ENCODE data around the gene LLGL1.

The LLGL1 gene

GRCh38 chr17:18225121-18225641 lies at the start of gene LLGL1:
TSS of gene LLGL1 (plus strand) at chr17:18225635. CDS start at chr17:18225683, 48 bp downstream.
- DNase-seq: peak; percentile 95

DNA sequence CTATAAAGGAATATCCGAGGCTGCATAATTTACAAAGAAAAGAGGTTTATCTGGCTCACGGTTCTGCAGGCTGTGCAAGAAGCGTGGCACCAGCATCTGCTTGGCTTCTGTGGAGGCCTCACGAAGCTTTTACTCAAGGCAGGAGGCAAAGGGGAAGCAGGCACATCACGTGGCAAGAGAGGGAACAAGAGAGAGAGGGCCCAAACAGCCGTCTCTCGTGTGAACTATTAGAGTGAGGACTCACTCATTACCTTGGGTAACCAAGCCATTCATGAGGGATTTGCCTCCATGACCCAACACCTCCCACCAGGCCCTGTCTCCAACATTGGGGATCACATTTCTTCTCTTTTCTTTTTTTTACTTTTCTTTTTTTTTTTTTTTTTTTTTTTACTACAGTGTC lies 49.3 kb upstream of the LLGL1 start:
- DNase-seq: no peak

DNA sequence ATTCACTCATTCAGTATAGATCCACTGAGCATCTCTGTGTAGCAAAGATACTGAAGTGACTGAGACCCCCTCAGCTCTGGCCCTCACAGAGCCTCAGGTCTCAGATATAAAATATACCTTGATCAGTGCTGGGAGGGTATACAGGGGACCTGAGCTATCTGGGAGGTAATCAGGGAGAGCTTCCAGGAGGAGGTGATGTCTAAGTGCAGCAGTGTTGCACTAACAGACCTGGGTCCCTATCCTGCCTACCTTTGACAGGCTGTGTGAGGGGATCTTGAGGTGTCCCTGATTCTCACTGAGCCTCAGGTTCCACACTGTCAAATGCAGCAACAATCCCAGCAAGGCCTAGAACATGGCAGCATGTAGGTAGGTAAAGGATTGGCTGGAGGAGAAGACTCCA lies 48.3 kb upstream of the LLGL1 start:
- DNase-seq: no peak

DNA sequence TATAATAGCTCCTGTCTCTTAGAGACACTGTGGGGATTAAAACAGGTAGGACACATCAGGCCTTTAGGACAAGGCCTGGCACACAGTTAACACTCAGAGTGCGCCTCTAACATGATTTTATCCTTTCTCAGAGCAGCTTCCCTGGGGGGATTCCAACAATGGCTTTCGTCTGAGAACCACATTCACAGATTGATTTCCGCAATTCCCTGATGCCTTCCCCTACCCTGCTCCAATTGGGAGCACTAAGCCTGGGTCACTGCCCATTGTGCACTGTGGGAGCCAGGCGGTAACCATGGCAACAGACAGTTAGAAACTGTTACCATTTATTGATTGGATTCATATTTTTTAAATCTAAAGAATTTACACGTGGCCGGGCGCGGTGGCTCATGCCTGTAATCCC lies 47.7 kb upstream of the LLGL1 start:
- DNase-seq: no peak

DNA sequence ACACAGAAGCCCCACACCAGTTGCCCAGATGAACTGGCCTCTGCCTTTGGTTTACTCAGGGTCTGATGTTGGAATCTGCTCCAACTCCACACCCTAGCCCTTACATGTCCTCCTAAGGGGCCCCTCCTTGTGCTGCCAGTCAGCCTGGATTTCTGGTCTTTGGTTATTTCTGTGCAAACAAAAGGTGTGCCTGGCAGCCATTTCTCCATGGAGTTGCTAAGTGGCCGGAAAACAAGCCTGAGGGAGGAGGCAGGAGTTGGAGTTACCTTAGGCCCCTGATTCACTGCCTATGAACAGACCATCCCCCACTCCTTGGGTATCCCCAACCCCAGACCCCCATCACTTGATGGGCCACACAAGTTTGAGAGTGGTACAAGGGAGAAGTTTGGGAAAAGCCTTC lies 46.2 kb upstream of the LLGL1 start:
- DNase-seq: no peak

DNA sequence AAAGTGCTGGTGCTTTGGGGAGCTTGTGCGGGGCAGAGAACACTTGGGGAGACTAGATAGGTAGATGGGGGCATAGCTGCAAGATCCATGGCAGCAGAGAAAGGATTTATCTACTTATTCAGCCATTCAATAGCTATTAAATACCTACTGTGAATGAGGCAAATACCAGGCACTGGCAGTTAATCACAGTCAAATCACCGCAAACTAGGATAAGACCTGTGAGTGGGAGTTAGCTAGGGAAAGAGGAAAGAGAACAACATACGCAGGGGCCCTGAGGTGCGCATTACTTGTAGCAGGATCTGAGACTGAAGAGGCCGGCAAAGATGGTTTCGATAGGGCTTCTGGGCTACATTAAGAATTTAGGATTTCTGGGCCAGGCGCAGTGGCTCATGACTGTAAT lies 45.6 kb upstream of the LLGL1 start:
- no peak for DNase-seq

- peak; percentile 64 for DNase-seq
Measured at GRCh38 chr17:18181358-18181757, 44.1 kb upstream of the LLGL1 start.

DNA sequence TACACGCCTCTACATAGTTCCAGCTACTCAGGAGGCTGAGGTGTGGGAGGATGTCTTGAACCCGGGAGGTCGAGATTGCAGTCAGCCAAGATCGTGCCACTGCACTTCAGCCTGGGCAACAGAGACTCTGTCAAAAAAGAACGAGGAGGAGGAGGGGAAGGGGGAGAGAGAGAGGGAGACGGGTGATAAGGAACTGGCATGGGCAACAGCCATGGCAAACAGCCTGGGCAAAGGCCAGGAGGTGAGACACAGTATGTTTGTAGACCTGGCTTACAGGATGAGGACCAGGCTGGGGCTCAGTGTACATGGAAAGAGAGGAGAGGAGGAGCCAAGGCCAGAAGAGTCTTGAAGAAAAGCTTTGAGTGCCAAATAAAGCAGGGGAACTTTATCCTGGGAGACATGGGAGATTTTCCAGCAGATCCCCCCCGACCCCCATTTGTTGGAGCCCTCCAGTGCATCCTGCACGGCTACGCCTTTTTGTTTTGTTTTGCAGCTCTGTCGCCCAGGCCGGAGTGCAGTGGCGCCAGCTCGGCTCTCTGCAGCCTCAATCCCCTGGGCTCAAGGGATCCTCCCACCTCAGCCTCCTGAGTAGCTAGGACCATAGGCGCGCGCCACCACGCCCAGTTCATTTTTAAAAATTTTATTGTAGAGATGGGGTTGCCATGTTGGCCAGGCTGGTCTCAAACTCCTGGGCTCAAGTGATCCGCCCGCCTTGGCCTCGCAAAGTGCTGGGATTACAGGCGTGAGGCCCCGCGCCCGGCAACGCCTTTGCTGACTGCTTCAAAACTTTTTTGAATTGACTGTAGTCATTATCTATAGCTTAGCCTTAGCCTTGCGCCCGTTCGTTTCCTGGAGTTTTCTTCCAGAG lies 43.1 kb upstream of the LLGL1 start:
- DNase-seq: no peak

- DNase-seq: peak; percentile 84
Measured at GRCh38 chr17:18182978-18183333, 42.5 kb upstream of the LLGL1 start.

- peak; percentile 96 for DNase-seq
Measured at GRCh38 chr17:18183334-18184142, 41.9 kb upstream of the LLGL1 start, which contains the start of gene ALKBH5. TSS of gene ALKBH5 (plus strand) at chr17:18183828. CDS start at chr17:18184244, 416 bp downstream.

DNA sequence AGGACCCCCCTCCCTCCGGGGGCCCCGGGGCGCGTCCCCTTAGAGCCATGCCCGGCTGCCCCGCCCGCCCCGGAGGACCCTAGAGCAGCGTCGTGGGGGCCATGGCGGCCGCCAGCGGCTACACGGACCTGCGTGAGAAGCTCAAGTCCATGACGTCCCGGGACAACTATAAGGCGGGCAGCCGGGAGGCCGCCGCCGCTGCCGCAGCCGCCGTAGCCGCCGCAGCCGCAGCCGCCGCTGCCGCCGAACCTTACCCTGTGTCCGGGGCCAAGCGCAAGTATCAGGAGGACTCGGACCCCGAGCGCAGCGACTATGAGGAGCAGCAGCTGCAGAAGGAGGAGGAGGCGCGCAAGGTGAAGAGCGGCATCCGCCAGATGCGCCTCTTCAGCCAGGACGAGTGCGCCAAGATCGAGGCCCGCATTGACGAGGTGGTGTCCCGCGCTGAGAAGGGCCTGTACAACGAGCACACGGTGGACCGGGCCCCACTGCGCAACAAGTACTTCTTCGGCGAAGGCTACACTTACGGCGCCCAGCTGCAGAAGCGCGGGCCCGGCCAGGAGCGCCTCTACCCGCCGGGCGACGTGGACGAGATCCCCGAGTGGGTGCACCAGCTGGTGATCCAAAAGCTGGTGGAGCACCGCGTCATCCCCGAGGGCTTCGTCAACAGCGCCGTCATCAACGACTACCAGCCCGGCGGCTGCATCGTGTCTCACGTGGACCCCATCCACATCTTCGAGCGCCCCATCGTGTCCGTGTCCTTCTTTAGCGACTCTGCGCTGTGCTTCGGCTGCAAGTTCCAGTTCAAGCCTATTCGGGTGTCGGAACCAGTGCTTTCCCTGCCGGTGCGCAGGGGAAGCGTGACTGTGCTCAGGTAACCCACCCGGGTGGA lies 41.0 kb upstream of the LLGL1 start:
- DNase-seq: peak; percentile 78

- DNase-seq: no peak
Measured at GRCh38 chr17:18185391-18185790, 40.0 kb upstream of the LLGL1 start.

- DNase-seq: no peak
Measured at GRCh38 chr17:18185832-18186626, 39.4 kb upstream of the LLGL1 start.

GRCh38 chr17:18186627-18186982 lies 38.8 kb upstream of the LLGL1 start:
- DNase-seq: no peak

DNA sequence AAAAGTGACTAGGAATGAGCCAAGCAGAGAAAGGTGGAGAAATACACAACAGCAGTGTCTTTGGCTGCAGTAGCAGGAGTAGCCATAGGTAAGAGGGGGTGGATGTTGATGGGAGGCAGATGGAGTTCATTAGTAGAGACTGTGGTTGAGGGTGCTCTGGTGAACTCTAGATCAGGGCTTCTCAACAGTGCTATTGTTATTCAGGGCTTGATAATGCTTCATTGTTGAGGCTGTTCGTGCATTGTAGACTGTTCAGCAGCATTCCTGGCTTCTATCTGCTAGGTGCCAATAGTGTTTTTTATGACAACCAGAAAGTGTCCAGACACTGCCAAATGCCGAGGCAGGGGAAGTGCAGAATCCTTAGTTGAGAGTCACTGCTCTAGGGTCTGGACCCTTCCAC lies 38.2 kb upstream of the LLGL1 start:
- DNase-seq: no peak

DNA sequence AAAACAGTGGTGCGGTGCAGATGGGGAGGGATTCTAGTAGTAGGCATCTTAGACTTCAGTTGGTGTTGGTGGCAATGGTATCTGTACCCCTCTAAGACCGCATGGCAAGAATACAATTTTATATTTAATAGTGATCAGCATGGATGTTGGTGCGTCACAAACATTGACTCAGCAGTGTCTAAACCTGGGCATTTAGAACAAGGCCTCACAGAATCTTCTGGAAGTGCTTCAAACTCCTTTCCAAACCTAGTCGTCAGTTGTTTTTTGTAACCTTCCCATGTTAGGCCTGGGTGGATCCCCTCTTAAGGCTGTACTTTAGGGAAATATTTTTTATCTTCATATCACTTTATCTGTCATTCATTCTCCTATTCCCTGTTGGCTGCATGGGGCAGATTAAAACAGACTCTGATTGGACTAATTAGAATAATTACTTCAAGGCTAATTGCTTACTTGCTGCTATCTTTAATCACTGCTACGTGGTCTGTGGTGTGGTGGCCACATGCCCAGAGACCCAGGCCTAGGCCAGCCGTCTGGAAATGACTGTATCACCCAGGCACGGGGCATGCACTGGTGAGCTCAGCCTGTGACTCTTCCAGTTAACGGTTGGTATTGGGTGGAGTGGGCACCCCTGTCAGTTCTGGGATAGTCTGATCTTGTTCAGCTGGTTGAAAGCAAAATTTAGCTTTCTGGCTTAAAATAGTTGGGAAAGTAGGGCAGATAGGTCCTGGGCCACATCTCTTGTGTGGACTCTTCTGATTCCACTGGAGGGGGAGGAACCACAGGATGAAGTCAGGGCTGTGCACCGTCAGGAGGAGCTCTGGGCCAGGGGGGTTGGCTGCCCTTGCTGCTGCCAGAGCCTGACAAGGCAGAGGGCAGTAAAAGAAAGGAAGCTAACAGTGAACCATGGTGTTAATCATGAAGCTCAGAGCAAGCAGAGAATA lies 37.3 kb upstream of the LLGL1 start:
- peak; percentile 11 for DNase-seq

DNA sequence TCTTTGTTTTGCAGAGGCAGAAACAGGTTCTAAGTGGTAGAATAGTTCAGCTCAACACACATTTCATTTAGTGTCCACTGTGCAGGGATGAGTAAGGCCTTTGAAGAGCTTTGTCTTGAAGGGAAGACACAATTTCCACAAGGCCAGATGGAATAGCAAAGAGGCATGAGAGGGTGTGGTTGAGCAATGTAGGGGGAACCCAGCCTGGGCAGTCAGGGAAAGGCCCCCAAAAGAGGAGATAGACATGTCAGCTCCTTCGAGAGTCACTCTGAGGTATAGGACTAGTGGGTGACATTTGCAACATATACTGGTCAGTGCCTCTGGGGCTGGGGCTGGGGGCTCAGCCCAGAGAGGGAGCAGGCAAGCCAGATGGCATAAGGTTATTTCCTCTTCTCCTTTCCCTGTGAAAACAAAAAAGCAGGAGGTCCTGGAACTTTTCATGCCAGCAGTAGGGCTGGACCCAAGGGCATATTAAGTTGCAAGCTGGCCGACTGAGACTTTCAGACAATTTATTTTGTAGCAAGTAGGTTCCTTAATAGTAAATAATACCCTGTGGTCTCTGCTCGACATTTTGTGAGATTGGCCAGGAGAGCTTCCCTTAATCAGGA lies 34.7 kb upstream of the LLGL1 start:
- no peak for DNase-seq

- no peak for DNase-seq
Measured at GRCh38 chr17:18191236-18191667, 34.2 kb upstream of the LLGL1 start.

DNA sequence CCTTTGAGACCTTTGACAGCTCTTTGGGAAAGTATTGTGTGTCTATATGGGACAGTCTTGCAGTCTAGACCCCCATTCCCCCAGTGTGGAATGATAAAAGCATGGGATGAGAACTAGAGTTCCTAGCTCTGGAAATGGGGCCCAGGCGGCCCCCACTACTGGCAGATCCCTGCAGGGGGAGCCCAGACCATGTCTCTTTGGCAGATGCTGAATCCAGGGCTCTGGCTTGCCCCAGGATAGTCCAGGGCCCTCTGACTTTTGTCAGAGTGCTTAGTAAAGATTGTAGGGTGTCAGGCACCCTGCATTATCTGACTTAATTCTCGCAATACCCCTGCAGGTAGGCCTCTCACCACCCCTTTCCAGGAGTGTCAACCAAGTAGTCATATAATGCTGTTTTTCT lies 33.5 kb upstream of the LLGL1 start:
- no peak for DNase-seq

- DNase-seq: no peak
Measured at GRCh38 chr17:18194394-18194793, 31.0 kb upstream of the LLGL1 start.

Data from activated naive CD4-positive, alpha-beta T cell treated with Interleukin-2 at 50 U/mL for 16 hours (primary cell).